SH-SY5Y (cell line): ENCODE data around the gene PDZD2.

Source experiments
- GATA2 ChIP-seq: IDR thresholded peaks from 2 replicates; pipeline ENCODE4 v1.6.1; 2011; ENCODE audit warnings: mild to moderate bottlenecking, low read depth, low read length
- GATA3 ChIP-seq: IDR thresholded peaks from 2 replicates; pipeline ENCODE4 v1.6.1; 2011; ENCODE audit warnings: low read depth, mild to moderate bottlenecking, low read length, moderate library complexity

DNA sequence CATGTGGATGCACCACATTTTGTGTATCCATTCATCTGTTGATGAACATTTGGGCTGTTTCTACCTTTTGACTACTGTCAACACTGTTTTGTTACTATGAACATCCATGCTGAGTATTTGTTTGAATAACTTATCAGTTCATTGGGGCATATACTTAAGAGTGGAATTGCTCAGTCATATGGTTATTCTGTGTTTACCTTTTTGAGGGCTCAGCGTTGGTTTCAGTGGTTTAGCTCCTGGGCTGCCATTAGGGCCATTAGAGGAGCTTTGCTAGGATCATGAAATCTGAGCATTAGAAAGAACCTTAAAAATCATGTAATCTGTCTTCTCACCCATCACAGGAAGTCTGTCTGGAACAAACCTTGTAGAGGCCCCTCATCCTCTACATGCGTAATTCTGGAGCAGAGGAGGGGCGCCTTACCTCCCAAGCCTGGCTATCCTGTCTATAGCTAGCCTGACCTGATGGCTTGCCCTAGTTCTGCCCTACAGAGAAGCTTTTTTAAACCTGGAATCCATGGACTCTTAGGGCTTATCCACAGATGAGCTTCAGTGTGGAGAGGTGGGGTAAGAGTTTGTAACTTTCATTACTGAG, 92.9 kb downstream of the PDZD2 start:
- TF ChIP-seq GATA3 (no peak), GATA2 (no peak)
